Activated naive CD4-positive, alpha-beta T cell treated with anti-CD3 and anti-CD28 coated beads, Interleukin-2, amount 50 U/mL, for 16 hours (primary cell): ENCODE data around the gene STK32C.
A peak's percentile ranks its signal among the peaks of the same experiment; 100 is the strongest.

Experiments
- DNase-seq: peaks from one replicate; pipeline ENCODE4 v3.0.0-alpha.2; 2020

Gene STK32C

DNA sequence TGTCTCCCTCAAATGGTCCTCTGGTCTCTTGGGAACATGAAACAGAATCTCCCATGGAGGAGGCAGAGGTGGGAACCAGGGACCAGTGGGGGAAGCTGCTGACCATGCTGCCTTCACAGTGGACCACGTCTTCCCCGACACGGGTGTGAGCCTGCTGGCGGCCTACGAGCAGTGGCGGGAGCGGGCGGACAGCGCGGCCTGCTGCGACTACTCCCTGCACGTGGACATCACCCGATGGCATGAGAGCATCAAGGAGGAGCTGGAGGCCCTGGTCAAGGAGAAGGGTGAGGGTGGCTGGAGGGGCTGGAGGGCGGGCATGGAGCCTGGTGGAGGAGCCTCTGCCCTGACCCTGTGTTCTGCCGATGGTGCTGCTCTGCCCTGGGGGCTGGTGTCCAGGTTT lies 113.0 kb downstream of the STK32C start:
- peak; percentile 2 for DNase-seq

DNA sequence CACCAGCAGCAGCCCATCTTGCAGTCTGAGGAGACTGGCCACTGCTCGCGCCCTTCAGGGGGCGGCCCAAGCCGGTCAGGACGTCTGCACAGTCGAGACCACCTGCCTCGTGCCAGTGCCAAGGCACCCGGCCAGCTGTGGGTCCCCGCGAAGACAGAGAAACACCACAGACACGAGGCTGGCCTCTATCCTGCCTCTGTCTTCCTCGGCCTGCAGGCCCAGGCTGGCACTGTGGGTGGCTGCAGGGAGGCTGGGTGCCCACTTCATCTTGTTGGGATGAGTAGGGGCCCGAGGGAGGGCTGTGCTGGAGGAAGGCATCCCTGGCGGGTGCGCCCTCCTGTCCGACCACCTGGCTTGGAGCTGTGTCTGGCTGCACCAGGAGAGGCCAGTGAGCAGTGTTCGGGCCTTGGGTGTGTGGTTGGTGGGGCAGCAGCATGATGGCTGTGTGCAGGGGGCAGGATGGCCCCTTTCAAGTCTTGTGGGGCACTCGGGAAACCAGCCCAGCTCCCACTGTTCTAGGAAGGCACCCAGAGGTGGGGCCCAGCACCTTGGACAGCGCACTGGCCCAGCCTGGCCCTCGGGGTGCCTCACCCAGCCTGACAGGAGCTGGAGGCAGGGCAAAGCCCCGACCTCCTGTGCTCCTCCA lies 113.7 kb downstream of the STK32C start:
- DNase-seq: no peak

GRCh38 chr10:132192991-132193665 lies 114.6 kb downstream of the STK32C start:
- DNase-seq: no peak

- DNase-seq: no peak
Measured at GRCh38 chr10:132192076-132192975, 115.4 kb downstream of the STK32C start.

GRCh38 chr10:132189810-132190422 lies 117.8 kb downstream of the STK32C start:
- no peak for DNase-seq

GRCh38 chr10:132189016-132189415 lies 118.7 kb downstream of the STK32C start:
- DNase-seq: no peak

DNA sequence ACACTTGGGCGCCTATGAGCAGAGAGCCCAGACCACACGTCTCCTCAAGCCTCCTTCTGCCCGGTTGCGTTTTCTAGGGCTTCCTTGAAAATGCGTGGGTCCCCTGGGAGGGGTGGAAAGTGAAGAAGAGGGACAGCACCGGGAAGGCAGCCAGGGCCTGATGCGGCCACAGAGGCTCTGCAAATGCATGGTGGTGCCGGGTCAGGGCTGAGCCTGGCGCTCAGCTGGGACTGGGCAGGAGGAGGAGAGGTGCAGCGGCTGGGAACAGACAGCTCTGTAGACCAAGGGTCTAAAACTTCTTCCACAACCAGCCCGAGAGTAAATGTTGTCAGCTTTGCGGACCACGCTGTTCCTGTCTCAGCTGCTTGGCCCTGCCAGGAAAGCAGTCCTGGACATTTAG lies 119.4 kb downstream of the STK32C start:
- DNase-seq: no peak

GRCh38 chr10:132187430-132188138 lies 120.2 kb downstream of the STK32C start:
- no peak for DNase-seq

- no peak for DNase-seq
Measured at GRCh38 chr10:132186488-132187429, 121.0 kb downstream of the STK32C start, which contains the start of gene DPYSL4. Gene DPYSL4, plus strand, starts transcription at chr10:132186948. Its CDS starts 116 bp downstream, at chr10:132187064.

- peak; percentile 66 for DNase-seq
Measured at GRCh38 chr10:132185601-132186487, 121.9 kb downstream of the STK32C start.

GRCh38 chr10:132184816-132185593 lies 122.7 kb downstream of the STK32C start:
- no peak for DNase-seq

GRCh38 chr10:132183046-132183445 lies 124.7 kb downstream of the STK32C start:
- no peak for DNase-seq

DNA sequence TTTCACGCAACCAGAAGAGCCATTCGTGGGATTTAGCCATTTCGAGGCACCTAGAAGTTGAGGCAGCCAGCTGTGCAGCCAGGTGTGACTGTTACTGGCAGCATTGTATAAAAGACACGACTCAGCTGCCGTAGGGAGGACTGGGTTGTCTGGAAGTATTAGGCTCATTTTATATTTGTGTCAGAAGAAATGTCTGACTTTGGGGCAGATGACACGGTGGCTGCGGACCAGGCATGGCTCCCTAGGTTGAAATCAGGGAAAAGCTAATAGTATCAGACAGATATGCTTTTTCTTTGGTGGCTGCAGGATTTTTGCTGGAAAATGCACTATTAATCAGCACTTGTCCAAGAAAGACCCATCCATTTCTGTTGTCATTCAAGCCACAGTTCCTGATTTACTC lies 125.2 kb downstream of the STK32C start:
- no peak for DNase-seq

DNA sequence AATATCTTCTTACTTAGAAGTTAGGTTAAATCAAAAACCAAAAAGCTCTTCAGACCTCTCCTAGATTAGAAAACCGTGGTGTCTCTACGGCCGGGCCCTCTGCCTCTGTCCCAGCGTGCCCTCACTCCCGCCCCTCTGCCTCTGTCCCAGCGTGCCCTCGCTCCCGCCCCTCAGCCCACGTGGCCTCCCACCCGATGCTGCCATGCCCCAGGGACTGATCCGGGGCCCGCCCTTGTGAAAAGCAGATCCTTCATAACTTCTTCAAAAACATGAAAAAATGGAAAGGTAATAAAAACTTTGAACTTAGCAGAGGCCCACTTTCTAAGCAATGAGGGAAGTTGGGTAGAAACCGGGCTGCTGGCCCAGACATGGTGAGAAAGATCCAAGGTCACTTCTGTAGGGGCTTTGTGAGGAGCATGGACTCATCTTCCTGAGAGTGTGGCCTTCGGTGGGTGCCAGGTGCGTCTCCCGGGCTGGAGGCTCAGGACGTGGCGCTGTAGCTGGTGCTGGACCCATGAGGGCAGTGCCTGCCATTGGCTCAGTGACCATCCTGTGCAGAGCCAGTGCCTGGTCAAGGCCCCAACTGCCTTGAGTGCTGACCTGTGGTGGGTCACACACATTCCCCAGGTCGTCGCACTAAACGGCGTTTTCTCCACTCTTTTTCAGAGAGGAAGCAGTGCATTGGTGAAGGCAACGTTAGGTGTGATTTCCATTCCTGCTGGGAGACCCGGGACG lies 125.9 kb downstream of the STK32C start:
- no peak for DNase-seq

DNA sequence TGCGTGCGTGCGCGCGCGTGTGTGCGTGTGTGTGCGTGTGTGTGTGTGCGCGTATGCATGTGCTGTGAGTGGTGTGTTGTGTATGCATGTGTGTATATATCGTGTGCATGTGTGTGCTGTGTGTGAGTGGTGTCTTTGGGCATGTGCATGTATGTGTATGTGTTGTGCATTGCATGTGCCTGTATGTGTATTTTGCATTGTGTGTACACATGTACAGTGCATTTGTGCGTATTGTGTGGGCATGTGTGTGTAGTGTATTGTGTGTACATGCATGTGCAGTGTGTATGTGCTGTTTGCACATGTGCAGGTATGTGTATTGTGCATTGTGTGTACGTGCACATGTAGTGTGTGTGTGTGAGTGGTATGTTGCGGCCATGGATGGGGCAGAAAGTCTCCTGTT lies 127.0 kb downstream of the STK32C start:
- DNase-seq: no peak

GRCh38 chr10:132179551-132180392 lies 128.0 kb downstream of the STK32C start:
- no peak for DNase-seq

DNA sequence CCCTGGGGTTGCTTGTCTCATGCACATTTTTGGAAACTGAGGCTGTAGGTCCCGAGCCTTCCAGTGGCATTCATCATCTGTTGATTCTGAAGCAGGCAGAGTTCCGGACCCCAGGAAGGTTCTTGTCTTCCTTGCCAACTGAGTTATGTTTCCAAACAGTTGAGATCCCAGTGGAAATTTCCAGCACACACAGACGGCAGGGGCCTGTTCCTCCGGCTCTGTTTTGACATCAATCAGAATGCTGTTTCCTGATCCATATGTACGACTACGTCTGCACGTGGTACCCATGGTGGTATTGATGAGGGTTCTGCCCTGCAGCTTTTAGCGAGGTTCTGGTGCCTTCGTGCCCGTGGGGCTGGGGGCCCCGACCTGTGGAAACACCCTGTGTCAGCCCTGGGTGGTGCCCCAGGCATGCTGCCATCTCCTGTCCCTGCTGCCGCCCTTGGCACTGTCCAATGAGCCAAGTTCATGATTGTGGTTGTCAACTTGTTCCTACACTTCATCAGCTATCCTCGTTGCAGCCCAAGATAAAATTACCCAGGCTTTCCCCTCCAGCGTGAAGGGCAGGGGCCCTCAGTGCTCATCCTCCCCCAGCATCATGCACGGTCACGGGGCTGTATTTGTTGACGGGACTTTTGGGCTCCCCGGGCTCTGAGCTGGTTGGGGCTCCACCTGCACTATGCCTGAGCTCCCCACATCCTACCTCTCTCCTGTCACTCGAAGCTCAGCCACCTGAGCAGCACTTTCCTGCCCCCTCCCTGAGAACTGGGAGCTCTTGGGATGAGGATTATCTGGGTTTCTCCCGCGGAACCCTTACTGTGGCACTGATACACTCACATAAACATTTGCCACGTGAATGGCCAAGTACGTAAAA lies 128.8 kb downstream of the STK32C start:
- no peak for DNase-seq
